ENCODE results near the gene PI16.

The PI16 gene

GRCh38 chr6:36954262-36954931 lies at the start of gene PI16:
Gene PI16, plus strand, starts transcription at chr6:36954738. Its CDS starts 23 bp downstream, at chr6:36954761.
- DNase-seq, result no peak

GRCh38 chr6:36904851-36905393 lies 49.6 kb upstream of the PI16 start:
- DNase-seq, result no peak

- DNase-seq, result no peak
Measured at GRCh38 chr6:36906539-36907325, 47.8 kb upstream of the PI16 start.

- DNase-seq, result no peak
Measured at GRCh38 chr6:36907781-36908180, 46.8 kb upstream of the PI16 start.

GRCh38 chr6:36908747-36909146 lies 45.8 kb upstream of the PI16 start:
- no peak for DNase-seq

GRCh38 chr6:36912030-36912454 lies 42.5 kb upstream of the PI16 start:
- DNase-seq, result no peak

GRCh38 chr6:36912586-36912985 lies 42.0 kb upstream of the PI16 start:
- DNase-seq, result no peak

GRCh38 chr6:36913082-36913481 lies 41.5 kb upstream of the PI16 start:
- no peak for DNase-seq

GRCh38 chr6:36914227-36914794 lies 40.2 kb upstream of the PI16 start:
- DNase-seq, result no peak

- no peak for DNase-seq
Measured at GRCh38 chr6:36915599-36915998, 38.9 kb upstream of the PI16 start.

- DNase-seq, result no peak
Measured at GRCh38 chr6:36916126-36916525, 38.4 kb upstream of the PI16 start.

- no peak for DNase-seq
Measured at GRCh38 chr6:36917541-36918193, 36.9 kb upstream of the PI16 start.

GRCh38 chr6:36920049-36920448 lies 34.5 kb upstream of the PI16 start:
- DNase-seq, result no peak

GRCh38 chr6:36920546-36920945 lies 34.0 kb upstream of the PI16 start:
- DNase-seq, result no peak

GRCh38 chr6:36924131-36924530 lies 30.4 kb upstream of the PI16 start:
- DNase-seq, result no peak

GRCh38 chr6:36924778-36925374 lies 29.7 kb upstream of the PI16 start:
- no peak for DNase-seq

GRCh38 chr6:36925809-36926208 lies 28.7 kb upstream of the PI16 start:
- DNase-seq, result no peak

GRCh38 chr6:36926708-36927513 lies 27.6 kb upstream of the PI16 start:
- DNase-seq, result no peak

GRCh38 chr6:36927691-36928546 lies 26.6 kb upstream of the PI16 start:
- no peak for DNase-seq

- no peak for DNase-seq
Measured at GRCh38 chr6:36928547-36928918, 26.0 kb upstream of the PI16 start.

- no peak for DNase-seq
Measured at GRCh38 chr6:36929152-36929551, 25.4 kb upstream of the PI16 start.

All from NCI-H1436 treated with DMSO at 0.1 percent for 48 hours (cell line).